RPMI8226 (cell line): Measurements from ENCODE around the gene KRT85.
"Not testable (repeated sequence)": the region's sequence is repeated elsewhere in the genome, so short reads cannot be mapped to it uniquely, and the experiment has no call there.

Experiments
- DNase-seq: peaks from one replicate; pipeline ENCODE4 v3.0.0-alpha.2; 2015

The KRT85 gene

GRCh38 chr12:52347551-52348510, 19.4 kb downstream of the KRT85 start:
- no peak for DNase-seq

GRCh38 chr12:52347016-52347415, 20.3 kb downstream of the KRT85 start:
- no peak for DNase-seq

GRCh38 chr12:52346593-52346992, 20.7 kb downstream of the KRT85 start:
- peak; percentile 41 for DNase-seq

- DNase-seq, result not testable (repeated sequence)
Observed at GRCh38 chr12:52345041-52345440, 22.2 kb downstream of the KRT85 start.

GRCh38 chr12:52344111-52344510, 23.2 kb downstream of the KRT85 start:
- DNase-seq, result peak; percentile 23

GRCh38 chr12:52343550-52343949, 23.7 kb downstream of the KRT85 start:
- no peak for DNase-seq

- no peak for DNase-seq
Observed at GRCh38 chr12:52342781-52343490, 24.3 kb downstream of the KRT85 start.

- no peak for DNase-seq
Observed at GRCh38 chr12:52341066-52341580, 26.2 kb downstream of the KRT85 start.

- DNase-seq, result no peak
Observed at GRCh38 chr12:52338241-52338960, 28.9 kb downstream of the KRT85 start.

GRCh38 chr12:52337054-52337453, 30.2 kb downstream of the KRT85 start:
- no peak for DNase-seq

GRCh38 chr12:52336641-52337040, 30.6 kb downstream of the KRT85 start:
- DNase-seq, result no peak

GRCh38 chr12:52335598-52336262, 31.6 kb downstream of the KRT85 start:
- DNase-seq, result peak; percentile 88

GRCh38 chr12:52334185-52334584, 33.1 kb downstream of the KRT85 start:
- no peak for DNase-seq

GRCh38 chr12:52333321-52333720, 34.0 kb downstream of the KRT85 start:
- DNase-seq, result no peak

- DNase-seq, result no peak
Observed at GRCh38 chr12:52332381-52332780, 34.9 kb downstream of the KRT85 start.

GRCh38 chr12:52331833-52332232, 35.4 kb downstream of the KRT85 start:
- DNase-seq, result no peak

GRCh38 chr12:52331039-52331438, 36.2 kb downstream of the KRT85 start:
- DNase-seq, result no peak

GRCh38 chr12:52327830-52328500, 39.3 kb downstream of the KRT85 start:
- no peak for DNase-seq

- DNase-seq, result peak; percentile 96
Observed at GRCh38 chr12:52327052-52327829, 40.0 kb downstream of the KRT85 start.

GRCh38 chr12:52324153-52324444, 43.2 kb downstream of the KRT85 start:
- DNase-seq, result no peak

- no peak for DNase-seq
Observed at GRCh38 chr12:52323416-52324152, 43.7 kb downstream of the KRT85 start.
